Measurements from ENCODE around the gene LCN2.
"Not testable (repeated sequence)": the region's sequence is repeated elsewhere in the genome, so short reads cannot be mapped to it uniquely, and the experiment has no call there.

LCN2 gene

GRCh38 chr9:128149001-128149701, at the start of gene LCN2:
TSS of gene LCN2 (plus strand) at chr9:128149453. CDS start at chr9:128149526, 73 bp downstream.
- peak; percentile 29 for DNase-seq

GRCh38 chr9:128099932-128100491, 49.2 kb upstream of the LCN2 start:
- peak; percentile 47 for DNase-seq

GRCh38 chr9:128100581-128100980, 48.7 kb upstream of the LCN2 start:
- DNase-seq = peak; percentile 23

GRCh38 chr9:128101231-128101661, 48.0 kb upstream of the LCN2 start:
- DNase-seq = peak; percentile 19

- DNase-seq = peak; percentile 18
These were observed 47.6 kb upstream of the LCN2 start for GRCh38 chr9:128101690-128102089.

- peak; percentile 18 for DNase-seq
These were observed 47.1 kb upstream of the LCN2 start for GRCh38 chr9:128102196-128102595.

GRCh38 chr9:128102861-128103588, 46.2 kb upstream of the LCN2 start:
- DNase-seq = peak; percentile 18

GRCh38 chr9:128103589-128103962, 45.7 kb upstream of the LCN2 start:
- DNase-seq = no peak

GRCh38 chr9:128104171-128104618, 45.1 kb upstream of the LCN2 start:
- peak; percentile 62 for DNase-seq

- DNase-seq = no peak
These were observed 43.6 kb upstream of the LCN2 start for GRCh38 chr9:128105538-128106175.

- DNase-seq = no peak
These were observed 42.9 kb upstream of the LCN2 start for GRCh38 chr9:128106181-128106939.

- no peak for DNase-seq
These were observed 42.2 kb upstream of the LCN2 start for GRCh38 chr9:128106940-128107467.

GRCh38 chr9:128107468-128108268, 41.6 kb upstream of the LCN2 start:
- no peak for DNase-seq

- no peak for DNase-seq
These were observed 40.8 kb upstream of the LCN2 start for GRCh38 chr9:128108269-128109049.

GRCh38 chr9:128109050-128109709, 40.1 kb upstream of the LCN2 start:
- peak; percentile 23 for DNase-seq

- DNase-seq = not testable (repeated sequence)
These were observed 37.5 kb upstream of the LCN2 start for GRCh38 chr9:128111726-128112125.

GRCh38 chr9:128113526-128114325, 35.5 kb upstream of the LCN2 start:
- DNase-seq = no peak

GRCh38 chr9:128114326-128115186, 34.7 kb upstream of the LCN2 start:
- no peak for DNase-seq

All from femur (tissue), 1 donor.